GM19324 (cell line): ENCODE measurements around the gene KLF3.

ENCODE experiments used
- ATAC-seq: cut with Tn5 transposase; IDR thresholded peaks from one replicate; pipeline ENCODE4 v1.9.1; 2021; ENCODE audit warnings: mild to moderate bottlenecking, moderate library complexity; ENCODE audit not compliant: unreplicated experiment, low FRiP score

KLF3 gene

GRCh38 chr4:38734446-38734845 is 70.4 kb downstream of the KLF3 start:
- ATAC-seq: no peak

- no peak for ATAC-seq
Measured at GRCh38 chr4:38734911-38735310, 70.9 kb downstream of the KLF3 start.

DNA sequence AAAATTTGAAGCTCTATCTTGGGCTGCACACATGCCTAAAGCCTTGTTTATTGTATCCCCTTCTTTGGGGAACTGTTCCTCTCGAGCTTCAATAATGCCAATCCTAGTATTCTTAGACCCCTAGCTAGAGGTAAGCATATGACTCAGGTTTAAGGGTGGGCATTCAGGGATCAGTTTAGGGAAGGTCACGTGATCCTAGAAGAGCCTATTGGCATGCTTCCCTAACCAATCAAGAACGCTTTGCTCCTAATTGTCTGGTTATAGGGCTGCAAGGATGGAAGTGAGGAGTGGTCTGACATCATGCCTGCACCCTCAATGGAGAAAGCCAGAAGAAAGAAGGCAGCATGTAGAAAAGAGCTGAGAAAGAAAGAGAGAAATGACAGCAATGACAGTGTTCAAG is 71.9 kb downstream of the KLF3 start:
- no peak for ATAC-seq

DNA sequence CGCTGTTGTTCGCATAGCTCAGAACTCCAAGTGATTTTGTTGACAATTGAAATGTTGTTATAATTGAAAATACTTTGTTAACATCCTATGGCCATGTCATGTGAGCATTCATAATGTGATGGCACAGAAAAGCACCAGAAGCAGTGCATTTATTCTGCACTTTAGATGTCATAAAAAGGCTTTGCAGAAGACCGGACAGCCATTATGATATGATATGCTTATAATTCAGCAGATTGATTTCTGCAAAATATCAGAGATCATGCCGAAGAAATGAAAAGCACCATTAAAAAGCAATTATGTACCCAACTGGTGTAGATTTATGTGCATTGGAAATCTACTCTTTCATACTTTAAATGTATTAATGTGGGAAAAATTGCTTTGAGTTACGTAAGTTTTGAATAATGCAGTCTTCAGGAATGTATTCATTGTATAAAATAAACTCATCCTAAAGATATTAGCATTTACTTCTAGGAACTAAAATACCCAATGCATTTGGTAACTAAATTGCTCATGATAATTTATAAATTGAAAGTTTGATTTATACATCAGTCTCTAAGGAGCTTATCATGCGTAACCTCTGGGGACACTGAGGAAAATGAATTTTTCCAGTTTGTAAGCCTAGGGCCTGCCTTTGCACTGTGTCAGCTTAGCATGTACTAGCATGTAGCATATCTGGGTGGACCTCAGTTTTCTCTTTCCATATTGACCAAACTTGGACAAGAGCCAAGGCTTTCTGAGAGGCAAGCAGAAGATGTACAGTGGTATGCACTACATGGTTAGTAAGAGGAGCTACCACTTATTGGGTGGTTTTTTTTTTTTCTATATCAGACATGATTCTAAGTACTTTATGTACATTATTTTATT is 75.2 kb downstream of the KLF3 start:
- no peak for ATAC-seq

DNA sequence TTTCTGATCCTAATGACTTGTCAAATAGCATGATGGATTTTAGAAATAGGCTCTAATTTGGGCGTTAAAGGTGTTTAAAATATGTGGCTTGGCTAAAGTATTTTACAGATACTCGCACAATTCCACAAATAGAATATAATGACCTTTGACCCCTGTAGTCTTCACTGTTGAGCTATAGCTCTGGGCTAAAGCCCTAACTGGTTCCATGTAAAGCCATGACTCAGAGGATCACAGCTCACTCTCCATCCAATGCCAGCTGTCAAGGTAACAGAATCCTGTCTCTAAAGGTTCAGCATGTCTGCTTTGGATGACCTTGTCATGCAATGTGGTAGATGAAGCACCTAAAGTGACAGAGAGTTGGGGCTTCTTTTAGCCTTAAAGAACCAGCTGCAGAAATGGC is 76.3 kb downstream of the KLF3 start:
- no peak for ATAC-seq

DNA sequence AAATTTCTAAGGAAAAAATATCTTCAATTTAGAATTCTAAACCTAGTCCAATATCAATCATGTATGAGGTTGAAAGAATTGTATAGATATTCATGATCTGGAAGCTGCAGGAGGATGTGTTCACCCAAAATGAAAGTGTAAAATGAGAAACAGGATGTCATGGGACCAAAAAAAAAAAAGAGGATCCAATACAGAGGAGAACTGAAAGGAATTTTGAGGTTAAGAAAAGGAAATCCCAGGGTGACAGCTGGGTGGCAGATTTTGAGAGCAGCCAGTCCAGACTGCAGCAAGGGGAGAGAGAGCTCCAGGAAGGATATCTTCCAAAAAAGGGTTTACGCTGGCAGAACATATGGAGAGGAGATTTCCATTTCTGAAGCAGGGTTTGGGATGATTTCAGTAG is 79.9 kb downstream of the KLF3 start:
- no peak for ATAC-seq

- ATAC-seq: no peak
Measured at GRCh38 chr4:38745881-38746280, 81.9 kb downstream of the KLF3 start.

DNA sequence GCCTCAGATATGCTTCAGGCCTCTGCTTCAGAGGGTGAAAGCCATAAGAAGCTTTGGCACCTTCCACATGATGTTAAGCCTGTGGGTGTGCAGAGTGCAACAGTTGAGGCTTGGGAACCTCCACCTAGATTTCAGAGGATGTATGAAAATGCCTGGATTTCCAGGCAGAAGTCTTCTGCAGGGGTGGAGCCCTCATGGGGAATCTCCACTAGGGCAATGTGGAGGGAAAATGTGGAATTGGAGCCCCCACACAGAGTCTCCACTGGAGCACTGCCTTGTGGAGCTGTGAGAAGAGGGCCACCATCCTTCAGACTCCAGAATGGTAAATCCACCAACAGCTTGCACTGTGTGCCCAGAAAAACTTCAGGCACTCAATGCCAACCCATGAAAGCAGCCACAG is 83.6 kb downstream of the KLF3 start:
- ATAC-seq: no peak

DNA sequence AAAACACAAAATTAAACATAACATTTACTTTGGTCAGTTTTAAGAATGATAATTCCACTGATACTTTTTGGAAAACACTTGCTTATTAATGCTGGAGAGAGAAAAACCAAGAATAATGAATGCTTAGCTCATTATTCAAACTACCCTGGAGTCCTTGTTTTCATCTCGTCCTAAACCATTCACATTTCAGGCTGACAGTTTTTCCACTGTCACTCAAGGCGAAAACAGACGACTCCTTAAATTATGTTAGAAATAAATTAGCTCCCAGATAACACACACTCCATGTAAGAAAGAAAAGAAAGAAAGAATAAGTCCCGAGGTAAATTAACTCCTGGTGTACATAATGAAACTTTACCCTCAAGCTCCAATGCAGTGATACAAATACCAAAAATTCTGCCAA is 85.3 kb downstream of the KLF3 start:
- no peak for ATAC-seq
